GM12875 (cell line): ENCODE results near the gene OTUD1.

Experiments
- H3K4me3 ChIP-seq: one replicate; pipeline ENCODE4 v1.5.1; 2011; ENCODE audit warnings: low read depth, low read length, control low read depth
- TF ChIP-seq, protein P1 (sequence below): IDR thresholded peaks from 2 replicates; pipeline ENCODE4 v1.5.1; 2011; ENCODE audit warnings: low read depth, mild to moderate bottlenecking, control low read depth, inconsistent platforms, low read length, moderate library complexity, borderline replicate concordance; ENCODE audit not compliant: insufficient read depth

Gene OTUD1

GRCh38 chr10:23412223-23412622, 26.7 kb upstream of the OTUD1 start:
- TF ChIP-seq, protein P1, sequence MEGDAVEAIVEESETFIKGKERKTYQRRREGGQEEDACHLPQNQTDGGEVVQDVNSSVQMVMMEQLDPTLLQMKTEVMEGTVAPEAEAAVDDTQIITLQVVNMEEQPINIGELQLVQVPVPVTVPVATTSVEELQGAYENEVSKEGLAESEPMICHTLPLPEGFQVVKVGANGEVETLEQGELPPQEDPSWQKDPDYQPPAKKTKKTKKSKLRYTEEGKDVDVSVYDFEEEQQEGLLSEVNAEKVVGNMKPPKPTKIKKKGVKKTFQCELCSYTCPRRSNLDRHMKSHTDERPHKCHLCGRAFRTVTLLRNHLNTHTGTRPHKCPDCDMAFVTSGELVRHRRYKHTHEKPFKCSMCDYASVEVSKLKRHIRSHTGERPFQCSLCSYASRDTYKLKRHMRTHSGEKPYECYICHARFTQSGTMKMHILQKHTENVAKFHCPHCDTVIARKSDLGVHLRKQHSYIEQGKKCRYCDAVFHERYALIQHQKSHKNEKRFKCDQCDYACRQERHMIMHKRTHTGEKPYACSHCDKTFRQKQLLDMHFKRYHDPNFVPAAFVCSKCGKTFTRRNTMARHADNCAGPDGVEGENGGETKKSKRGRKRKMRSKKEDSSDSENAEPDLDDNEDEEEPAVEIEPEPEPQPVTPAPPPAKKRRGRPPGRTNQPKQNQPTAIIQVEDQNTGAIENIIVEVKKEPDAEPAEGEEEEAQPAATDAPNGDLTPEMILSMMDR: no peak
- H3K4me3 ChIP-seq: no peak overlapping the region

DNA sequence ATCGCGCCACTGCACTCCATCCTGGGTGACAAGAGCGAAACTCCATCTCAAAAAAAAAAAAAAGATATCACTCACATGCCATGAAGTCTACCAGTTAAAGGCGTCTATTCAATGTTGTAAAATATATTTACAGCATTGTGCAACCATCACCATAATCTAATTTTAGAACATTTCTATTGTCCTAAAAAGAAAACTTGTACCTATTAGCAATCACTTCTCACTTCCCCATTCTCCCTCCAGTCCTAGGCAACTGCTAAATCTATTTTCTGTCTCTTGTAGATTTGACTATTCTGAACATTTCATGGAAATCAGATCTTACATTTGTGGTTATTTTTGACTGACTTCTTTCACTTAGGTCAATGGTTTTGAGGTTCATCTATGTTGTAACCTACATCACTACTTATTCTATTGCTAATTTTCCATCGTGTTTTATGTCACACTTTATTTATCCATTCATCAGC, 25.2 kb upstream of the OTUD1 start:
- TF ChIP-seq, protein P1: no peak
- no peak overlapping the region for H3K4me3 ChIP-seq

GRCh38 chr10:23414658-23415057, 24.2 kb upstream of the OTUD1 start:
- TF ChIP-seq, protein P1: no peak
- no peak overlapping the region for H3K4me3 ChIP-seq

GRCh38 chr10:23417254-23417653, 21.6 kb upstream of the OTUD1 start:
- TF ChIP-seq, protein P1: no peak
- H3K4me3 ChIP-seq: no peak overlapping the region

GRCh38 chr10:23418051-23418681, 20.7 kb upstream of the OTUD1 start:
- TF ChIP-seq, protein P1: no peak
- H3K4me3 ChIP-seq: no peak overlapping the region

DNA sequence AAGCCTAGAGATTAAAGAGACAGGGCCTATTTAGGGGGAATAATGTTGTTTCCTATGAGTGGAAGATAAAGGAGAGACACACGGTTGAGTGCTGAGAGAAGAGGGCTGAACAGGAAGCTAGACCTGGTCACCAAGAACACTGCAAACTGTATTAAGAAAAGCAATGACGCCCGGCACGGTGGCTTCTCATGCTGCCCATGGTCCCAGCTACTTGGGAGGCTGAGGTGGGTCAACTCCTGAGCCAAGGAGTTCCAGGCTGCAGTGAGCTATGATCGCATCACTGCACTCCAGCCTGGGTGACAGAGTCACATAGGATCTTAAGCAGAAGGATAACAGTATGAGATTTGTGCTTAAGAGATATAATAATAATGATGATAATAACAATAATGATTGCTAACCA, 19.7 kb upstream of the OTUD1 start:
- TF ChIP-seq, protein P1: no peak
- H3K4me3 ChIP-seq: no peak overlapping the region

GRCh38 chr10:23419655-23420329, 19.1 kb upstream of the OTUD1 start:
- TF ChIP-seq, protein P1: no peak

More at GRCh38 chr10:23419655-23420329, 19.1 kb upstream of the OTUD1 start:
- no peak overlapping the region for H3K4me3 ChIP-seq
